Measurements from ENCODE around the gene MED13.

DNA sequence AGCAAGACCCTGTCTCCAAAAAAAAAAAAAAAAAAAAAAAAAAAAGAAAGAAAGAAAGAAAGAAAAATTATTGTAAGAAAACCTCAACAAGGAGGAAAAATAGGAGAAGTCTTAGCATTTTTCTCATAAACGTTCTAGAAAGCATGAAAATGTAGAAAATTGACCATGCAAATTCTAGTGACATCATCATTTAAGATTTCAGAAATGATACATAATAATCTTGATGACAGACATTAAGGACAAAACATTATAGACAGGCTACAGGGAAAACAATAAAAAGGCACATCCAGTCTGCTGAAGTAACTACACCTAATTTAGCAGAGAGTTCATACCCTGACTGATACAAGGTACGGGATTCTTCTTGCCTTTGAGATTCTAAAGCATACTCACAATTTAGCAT lies 21.9 kb downstream of the MED13 start:
- TF ChIP-seq, protein P1, sequence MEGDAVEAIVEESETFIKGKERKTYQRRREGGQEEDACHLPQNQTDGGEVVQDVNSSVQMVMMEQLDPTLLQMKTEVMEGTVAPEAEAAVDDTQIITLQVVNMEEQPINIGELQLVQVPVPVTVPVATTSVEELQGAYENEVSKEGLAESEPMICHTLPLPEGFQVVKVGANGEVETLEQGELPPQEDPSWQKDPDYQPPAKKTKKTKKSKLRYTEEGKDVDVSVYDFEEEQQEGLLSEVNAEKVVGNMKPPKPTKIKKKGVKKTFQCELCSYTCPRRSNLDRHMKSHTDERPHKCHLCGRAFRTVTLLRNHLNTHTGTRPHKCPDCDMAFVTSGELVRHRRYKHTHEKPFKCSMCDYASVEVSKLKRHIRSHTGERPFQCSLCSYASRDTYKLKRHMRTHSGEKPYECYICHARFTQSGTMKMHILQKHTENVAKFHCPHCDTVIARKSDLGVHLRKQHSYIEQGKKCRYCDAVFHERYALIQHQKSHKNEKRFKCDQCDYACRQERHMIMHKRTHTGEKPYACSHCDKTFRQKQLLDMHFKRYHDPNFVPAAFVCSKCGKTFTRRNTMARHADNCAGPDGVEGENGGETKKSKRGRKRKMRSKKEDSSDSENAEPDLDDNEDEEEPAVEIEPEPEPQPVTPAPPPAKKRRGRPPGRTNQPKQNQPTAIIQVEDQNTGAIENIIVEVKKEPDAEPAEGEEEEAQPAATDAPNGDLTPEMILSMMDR (IDR thresholded peaks at IDR 0.05), result no peak
- no peak for TF ChIP-seq POLR2AphosphoS5 (IDR thresholded peaks at IDR 0.05)
- no peak for TF ChIP-seq POLR2A (IDR thresholded peaks at IDR 0.05; ENCODE audit: low read depth)
